Placental pericyte (primary cell): ENCODE data around the gene BEX2. TPM values are rescaled to one million over a fixed set of nuclear protein-coding genes. Genes with fewer than 3 reads are reported as not detected.

ENCODE experiments used
- small RNA-seq: library from RNA; depleted of rRNA; stranded (forward); fragments of <200 nt; gene quantifications from one replicate; pipeline ENCODE3, GENCODE V24; 2012; ENCODE audit warnings: low replicate concordance
- total RNA-seq: library from RNA; depleted of rRNA; stranded (reverse); fragments of >200 nt; gene quantifications from 2 replicates; pipeline ENCODE4 v1.2.3, GENCODE V29; 2012

The BEX2 gene
- total RNA-seq, result 2.6 TPM in 1 of 2 replicates, not detected in the other

GRCh38 chrX:103310555-103311398 is at the start of gene BEX2:
TSS of gene BEX2 (minus strand) at chrX:103310990. CDS start at chrX:103309976, 1,014 bp downstream.

DNA sequence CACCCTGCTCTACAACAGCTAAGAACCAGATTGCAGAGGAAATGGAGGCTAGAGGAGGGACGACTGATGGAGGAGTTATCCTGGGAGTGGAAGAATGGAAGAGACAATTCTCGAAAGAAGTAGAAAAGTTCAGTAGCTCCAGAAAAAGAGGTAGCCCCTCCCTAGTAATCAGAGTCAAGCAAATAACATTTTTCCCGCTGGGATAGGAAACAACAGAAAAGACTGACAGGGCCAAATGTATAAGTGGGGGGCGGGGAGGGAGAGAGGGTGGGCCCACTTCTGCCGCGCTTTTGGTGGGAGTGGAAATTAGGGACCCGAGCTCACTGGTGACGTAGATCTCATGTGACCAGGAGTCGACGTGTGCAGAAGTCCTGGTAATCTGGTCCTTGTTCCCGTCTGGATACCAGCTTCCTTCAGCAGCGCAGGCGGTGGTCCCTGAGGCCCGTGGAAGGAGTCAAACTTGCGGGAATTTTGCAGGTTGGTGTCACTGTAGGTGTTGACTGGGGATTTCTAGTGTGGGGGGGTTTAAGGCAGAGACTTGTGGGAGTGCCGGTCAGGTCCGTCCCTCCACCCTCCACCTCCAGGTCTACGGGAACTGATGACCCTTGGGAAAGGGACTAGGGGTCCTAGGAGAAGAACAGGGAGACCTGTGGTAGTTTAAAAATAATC is 45.5 kb upstream of the BEX2 start, which contains the start of gene TCEAL9:
Gene TCEAL9, plus strand, starts transcription at position 377 of the 669 bp plus-strand sequence. CDS start 1,179 bp downstream, outside the sequence.

DNA sequence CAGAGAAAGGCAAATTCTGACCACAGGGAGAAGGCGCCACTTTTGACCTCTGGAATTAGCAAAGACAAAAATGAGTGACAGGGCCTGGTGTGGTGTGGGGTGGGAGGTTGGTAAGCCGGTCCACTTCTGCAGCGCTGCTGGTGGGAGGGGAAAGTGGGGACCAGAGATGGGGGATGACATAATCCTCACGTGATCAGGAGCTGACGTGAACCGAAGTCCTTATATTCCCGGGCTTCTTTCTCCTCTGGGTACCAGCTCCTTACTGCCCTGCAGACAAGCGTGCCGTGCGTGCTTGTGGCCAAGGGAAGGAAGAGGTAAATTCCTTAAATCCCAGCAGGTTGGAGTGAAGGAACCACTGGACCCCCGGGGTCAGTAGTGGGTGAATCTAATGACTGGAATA is 19.2 kb upstream of the BEX2 start, which contains the start of gene TCEAL7:
Gene TCEAL7, plus strand, starts transcription at position 249 of the 400 bp plus-strand sequence. CDS start 1,165 bp downstream, outside the sequence.

DNA sequence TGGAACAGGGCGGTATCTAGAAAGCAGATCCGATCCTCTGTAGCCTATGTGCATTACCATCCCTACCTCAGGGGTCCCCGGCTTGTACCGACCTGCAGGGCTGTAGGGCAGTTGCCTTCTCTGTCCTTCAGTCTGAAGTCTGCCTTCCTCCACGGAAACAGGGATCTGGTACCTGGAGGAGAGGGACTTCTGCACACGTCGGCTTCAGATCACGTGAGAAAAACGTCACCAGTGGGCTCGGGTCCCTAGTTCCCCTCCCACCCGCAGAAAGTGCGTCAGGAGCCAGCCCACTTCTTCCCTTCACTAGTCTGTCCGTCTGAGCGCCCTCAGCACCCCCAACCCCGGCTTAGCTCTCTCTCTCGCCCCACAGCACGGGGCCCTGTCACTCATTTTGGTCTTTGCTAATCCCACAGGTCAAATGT is 34.2 kb downstream of the BEX2 start, which contains the start of gene TCEAL5:
Gene TCEAL5, minus strand, starts transcription at position 170 of the 422 bp plus-strand sequence. CDS start 2,187 bp downstream, outside the sequence.

Small RNA genes lying within 50 kb of the gene (small RNA-seq; reads per million reads assigned to genes)
- not detected for gene Z92846.1

Other genes starting within 250 kb of the BEX2 start
- gene BEX1, start 246.8 kb downstream of the BEX2 start, total RNA-seq, result 9.0 TPM in 1 of 2 replicates, not detected in the other
- gene NXF3, start 217.8 kb downstream of the BEX2 start, total RNA-seq, result not detected in 2 replicates
- 3.6 and 16.6 TPM in 2 replicates for gene BEX4, start 95.9 kb downstream of the BEX2 start, total RNA-seq
- gene TCEAL8, start 55.8 kb downstream of the BEX2 start, total RNA-seq, result 69.9 and 80.1 TPM in 2 replicates
- gene TCEAL5, start 34.2 kb downstream of the BEX2 start, total RNA-seq, result not detected in 2 replicates
- 0.44 and 11.7 TPM in 2 replicates for gene TCEAL7, start 19.2 kb upstream of the BEX2 start, total RNA-seq
- gene TCEAL9, start 45.5 kb upstream of the BEX2 start, total RNA-seq, result 59.6 and 132 TPM in 2 replicates
- 115 and 215 TPM in 2 replicates for gene BEX3, start 65.5 kb upstream of the BEX2 start, total RNA-seq
- under 0.01 TPM in 1 of 2 replicates, not detected in the other for gene RAB40A, start 208.5 kb upstream of the BEX2 start, total RNA-seq